C1 segment of cervical spinal cord (tissue), 14 donors: ENCODE results near the gene WNT2B.
A peak's percentile ranks its signal among the peaks of the same experiment; 100 is the strongest.
"Not testable (repeated sequence)": the region's sequence is repeated elsewhere in the genome, so short reads cannot be mapped to it uniquely, and the experiment has no call there.

ENCODE experiments used
- DNase-seq, 14 donors: peaks; one replicate each; lab custom pipeline; 2025; lab: John Stamatoyannopoulos, UW

Gene WNT2B

DNA sequence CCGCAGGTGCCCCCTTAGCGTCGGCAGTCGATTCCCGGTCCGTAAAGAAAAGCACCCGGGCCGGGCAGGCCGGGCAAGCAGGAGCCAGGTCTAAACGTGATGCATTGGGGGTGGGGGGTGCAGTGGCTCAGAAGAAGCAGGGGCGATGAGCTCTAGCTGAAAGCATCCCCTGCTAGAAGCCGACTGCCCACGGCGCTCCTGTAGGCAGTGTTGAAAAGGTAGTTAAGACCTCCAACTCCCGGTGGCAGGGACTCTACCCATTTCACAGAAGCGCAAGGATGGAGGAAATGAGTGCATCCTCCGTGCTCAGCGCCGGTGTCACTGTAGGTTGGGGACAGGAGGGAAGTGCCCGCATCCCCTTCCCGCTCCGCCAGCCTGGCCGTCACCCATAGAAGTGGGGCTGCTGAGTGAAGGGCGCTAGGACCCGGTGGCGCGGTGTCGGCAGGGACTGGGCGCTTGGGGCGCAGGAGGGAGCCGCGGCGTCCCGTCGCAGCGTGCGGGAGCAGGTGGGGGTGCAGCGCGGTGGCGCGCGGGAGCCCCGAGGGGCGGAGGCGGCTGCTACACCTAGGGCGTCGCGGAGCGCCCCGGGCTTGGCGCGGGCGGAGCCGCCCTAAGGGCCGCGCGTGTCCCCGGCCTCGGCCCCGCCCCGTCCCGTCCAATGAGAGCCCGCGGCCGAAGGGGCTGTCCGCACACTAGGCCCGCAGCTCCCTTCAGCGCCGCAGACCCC, at the start of gene WNT2B:
Gene WNT2B, plus strand, starts transcription at position 688 of the 727 bp plus-strand sequence. CDS start 298 bp downstream, outside the sequence.
- peak in 1 of 14 donors; percentile 22 for DNase-seq

- DNase-seq, result no peak
Measured at GRCh38 chr1:112460615-112461014, 48.1 kb upstream of the WNT2B start.

DNA sequence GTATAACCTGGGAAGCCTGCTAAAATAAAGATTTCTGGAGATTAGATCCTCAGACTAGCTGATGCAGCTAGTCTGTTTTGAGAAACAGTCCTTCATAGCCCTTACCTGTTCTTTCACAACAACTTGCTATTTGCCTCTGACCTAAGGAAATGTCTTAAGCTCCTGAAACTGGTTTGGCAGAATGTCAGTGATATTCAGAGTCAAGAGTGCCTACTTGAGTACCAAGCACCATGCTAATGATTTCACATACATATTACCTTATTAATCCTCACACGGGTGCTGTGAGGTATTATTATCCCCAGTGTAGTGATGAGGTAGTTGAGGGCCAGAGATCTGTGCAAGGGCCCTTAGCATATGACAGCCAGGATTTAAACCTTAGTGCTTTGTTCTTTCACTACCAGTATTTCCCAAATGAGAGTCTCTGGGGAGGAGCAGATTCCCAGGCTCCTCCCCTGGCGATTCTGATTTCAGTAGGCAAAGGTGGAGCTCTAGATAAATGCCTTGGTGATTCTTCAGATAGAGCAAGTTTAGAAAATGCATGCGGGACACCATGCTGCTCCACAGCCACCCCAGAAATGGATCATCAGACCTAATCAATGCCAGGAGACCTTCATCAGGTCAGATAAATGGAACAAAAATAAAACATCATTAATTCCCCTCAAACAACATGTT, 47.4 kb upstream of the WNT2B start:
- no peak for DNase-seq

DNA sequence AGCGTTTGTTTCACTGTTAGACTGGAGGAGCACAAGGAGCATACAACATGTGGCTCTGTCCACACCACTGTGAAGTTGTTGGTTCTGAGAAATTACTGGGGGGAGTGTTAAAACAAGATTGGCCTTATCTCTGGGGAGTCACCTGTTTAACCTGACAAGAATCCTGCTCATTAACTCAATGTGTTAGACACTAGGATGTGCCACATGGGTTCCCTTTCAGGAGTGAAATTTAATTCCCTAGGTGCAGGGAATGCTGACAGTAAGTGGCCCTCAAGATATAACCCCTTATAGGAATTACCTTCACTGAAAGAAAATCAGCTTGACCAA, 45.8 kb upstream of the WNT2B start:
- DNase-seq, result no peak

GRCh38 chr1:112464501-112464900, 44.3 kb upstream of the WNT2B start:
- DNase-seq, result no peak

GRCh38 chr1:112465122-112465521, 43.6 kb upstream of the WNT2B start:
- DNase-seq, result peak in 2 of 14 donors; percentile 29 to 68

GRCh38 chr1:112466078-112466660, 42.6 kb upstream of the WNT2B start:
- peak; percentile 26 to 94 (median 90) for DNase-seq

DNA sequence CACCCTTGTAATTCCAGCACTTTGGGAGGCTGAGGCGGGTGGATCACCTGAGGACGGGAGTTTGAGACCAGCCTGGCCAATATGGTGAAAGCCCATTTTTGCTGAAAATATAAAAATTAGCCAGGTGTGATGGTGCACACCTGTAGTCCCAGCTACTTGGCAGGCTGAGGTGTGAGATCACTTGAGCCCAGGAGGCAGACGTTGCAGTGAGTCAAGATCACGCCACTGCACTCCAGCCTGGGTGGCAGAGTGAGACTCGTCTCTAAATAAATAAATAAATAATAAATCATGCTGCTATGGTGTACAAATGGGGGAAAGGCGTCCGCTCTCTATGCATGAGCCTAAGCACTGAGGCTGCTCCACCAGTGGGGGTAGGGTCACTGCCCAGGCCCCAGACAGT, 38.4 kb upstream of the WNT2B start:
- not testable (repeated sequence) for DNase-seq

DNA sequence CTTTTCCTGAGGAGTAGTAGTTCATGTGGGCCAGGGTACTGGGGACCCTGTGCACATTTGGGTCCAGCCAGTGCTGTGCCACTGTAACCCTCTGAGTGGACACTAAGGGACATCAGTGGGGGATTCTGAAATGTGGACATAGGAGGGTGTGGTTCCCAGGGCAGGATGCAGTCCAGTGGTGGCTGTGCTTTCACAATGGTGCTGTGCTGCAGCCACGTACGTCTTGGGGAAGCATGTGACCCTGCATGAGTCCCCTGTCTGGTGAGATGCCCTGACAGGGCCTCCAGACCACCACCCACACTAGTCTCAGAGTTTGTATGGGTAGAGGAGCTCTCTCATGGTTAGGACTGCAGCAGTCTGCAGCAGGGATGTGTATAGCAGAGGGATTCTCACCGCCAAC, 37.8 kb upstream of the WNT2B start:
- DNase-seq, result no peak

DNA sequence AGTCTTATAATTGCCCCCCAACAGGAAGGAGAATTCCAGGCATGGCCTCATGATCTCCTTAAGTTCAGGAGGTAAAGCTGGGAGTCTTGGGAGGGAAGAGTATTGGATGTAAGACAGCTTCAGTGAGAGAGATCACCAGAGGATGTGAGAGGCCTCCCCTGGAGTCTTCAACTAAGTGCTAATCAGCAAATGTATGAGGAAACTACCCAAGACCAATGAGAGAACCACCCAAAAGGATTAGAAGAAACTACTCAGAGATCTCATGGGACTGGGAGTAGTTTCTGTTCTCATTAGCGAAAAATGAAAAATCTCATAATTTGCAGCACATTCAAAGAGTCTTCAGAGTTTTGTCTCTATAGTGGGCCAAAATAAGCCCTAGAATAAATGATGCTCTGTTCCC, 36.6 kb upstream of the WNT2B start:
- no peak for DNase-seq

- DNase-seq, result no peak
Measured at GRCh38 chr1:112477550-112477949, 31.2 kb upstream of the WNT2B start.

DNA sequence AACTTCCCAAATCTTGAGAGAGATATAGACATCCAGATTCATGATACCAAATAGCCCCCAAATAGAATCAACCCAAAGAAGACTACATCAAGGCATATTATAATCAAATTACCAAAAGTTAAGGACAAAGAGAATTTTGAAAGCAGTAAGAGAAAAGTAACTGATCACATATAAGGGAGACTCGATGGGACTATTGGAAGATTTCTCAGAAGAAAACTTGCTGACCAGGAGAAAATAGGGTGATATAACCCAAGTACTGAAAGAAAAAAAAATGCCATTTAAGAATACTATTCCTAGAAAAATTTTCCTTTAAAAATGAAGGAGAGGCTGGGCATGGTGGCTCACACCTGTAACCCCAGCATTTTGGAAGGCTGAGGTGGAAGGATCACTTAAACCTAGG, 30.5 kb upstream of the WNT2B start:
- no peak for DNase-seq

GRCh38 chr1:112486063-112486462, 22.7 kb upstream of the WNT2B start:
- not testable (repeated sequence) for DNase-seq

GRCh38 chr1:112487686-112488085, 21.1 kb upstream of the WNT2B start:
- not testable (repeated sequence) for DNase-seq

DNA sequence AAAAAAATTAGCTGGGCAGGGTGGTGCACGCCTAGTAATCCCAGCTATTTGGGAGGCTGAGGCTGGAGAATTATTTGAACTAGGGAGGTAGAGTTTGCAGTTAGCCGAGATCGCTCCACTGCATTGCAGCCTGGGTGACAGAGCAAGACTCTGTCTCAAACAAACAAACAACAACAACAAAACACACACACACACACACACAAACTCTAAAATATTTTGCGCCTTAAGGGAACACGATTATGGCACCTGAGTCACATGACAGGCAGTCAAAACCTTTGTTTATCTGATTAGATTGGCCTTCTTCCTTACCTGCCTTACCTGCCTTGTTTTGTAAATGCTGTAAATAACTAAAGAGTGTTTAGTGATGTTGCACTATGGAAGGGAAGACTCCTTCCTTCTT, 20.6 kb upstream of the WNT2B start:
- DNase-seq, result no peak

DNA sequence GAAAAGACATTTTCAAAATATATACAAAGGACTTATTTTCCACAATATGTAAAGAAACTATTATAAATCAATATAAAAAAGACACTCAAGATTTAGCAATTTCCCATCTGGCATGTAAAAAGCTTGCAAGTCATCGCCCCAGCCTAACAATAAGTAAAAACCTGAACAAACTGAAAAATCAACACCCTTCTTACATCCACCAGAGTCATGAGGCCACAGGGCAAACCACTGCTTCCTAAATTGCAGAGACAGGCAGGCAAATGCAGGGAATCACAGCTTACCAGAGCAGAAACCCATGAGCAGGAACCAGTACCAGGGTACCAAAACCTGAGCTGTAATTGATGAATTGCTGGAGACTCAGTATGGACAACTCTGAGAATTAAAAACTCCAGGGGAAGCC, 16.7 kb upstream of the WNT2B start:
- no peak for DNase-seq

DNA sequence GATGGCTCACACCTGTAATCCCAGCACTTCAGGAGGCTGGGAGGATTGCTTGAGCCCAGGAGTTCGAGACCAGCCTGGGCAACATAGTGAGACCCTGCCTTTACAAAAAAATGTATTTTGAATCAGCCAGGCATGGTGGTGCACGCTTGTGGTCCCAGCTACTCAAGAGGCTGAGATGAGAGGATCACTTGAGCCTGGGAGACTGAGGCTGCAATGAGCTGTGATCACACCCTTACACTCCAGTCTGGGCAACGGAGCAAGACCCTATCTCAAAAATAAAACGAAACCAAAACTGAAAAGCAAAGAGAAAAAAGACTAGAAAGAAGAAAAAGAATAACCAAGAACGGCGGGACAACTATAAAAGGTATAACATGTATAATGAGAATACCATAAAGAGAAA, 15.4 kb upstream of the WNT2B start:
- DNase-seq, result no peak

DNA sequence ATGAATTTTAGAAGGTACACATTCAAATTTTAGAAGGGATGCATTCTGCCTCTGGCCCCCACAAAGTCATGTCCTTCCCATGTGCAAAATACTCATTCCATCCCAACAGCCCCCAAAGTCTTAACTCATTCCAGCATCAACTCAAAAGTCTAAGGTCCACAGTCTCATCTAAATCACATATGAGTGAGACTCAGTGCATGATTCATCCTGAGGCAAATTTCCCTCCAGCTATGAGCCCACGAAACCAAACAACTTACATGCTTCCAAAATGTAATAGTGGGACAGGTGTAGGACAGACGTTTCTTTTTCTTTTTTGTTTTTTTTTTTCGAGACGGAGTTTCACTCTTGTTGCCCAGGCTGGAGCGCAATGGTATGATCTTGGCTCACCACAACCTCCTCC, 12.5 kb upstream of the WNT2B start:
- no peak for DNase-seq

GRCh38 chr1:112501810-112502641, 6.7 kb upstream of the WNT2B start:
- DNase-seq, result peak in 13 of 14 donors; percentile 16 to 76 (median 56)

GRCh38 chr1:112502826-112503225, 5.9 kb upstream of the WNT2B start:
- peak in 1 of 14 donors; percentile 75 for DNase-seq

DNA sequence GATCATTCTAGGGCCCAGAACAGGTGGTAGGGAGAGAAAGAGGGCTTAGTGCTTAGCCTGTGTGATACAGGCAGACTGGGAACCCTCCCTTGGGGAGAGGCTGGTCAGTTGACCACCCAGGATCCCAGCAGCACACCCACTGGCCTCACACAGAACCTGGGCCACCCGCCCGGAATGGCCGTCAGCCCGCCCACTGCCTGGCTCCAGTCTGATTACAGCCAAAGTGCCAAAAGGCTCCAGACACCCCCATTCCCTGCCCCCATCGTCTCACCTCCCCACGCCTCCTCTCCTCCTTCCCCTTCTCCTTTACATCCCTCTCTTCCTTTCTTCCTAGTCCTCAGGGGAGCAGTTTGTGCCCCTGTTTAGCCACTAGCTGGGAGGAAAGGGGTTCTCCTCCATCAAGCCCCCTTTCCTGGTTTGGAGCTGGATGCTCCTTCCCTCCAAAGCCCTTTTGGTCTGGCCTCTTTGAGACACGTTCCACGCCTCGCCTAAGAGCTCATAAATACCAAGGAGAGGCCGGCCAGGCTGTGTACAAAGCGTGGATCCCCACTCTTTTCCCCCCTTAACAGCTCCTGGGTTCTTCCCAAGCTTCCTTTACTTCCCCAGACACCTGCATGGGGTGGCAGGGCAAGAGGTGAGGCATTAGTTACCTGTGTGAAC, 4.6 kb upstream of the WNT2B start:
- DNase-seq, result no peak
